Lower leg skin (tissue), 4 donors: ENCODE data around the gene SDCBP2. TPM values are rescaled to one million over a fixed set of nuclear protein-coding genes. Genes with fewer than 3 reads are reported as not detected.
A peak's percentile ranks its signal among the peaks of the same experiment; 100 is the strongest.

Experiments used
- DNase-seq, 2 donors: peaks; one replicate each; pipeline ENCODE4 v3.0.0-alpha.2; 2019; ENCODE audit warnings: low spot score in 2 of 2
- H3K4me3 ChIP-seq: fragments of 200-600 bp; sonication (generic); 2 replicates; pipeline ENCODE4 v1.5.1; 2017; ENCODE audit warnings: mild to moderate bottlenecking, low read depth; ENCODE audit not compliant: poor library complexity, severe bottlenecking
- CTCF ChIP-seq, 3 donors: fragments of 450-650 bp; IDR thresholded peaks; one replicate each; pipeline ENCODE4 v1.5.1; 2016; ENCODE audit warnings: antibody characterized with exemption in 3 of 3, mild to moderate bottlenecking in 3 of 3, moderate library complexity in 2 of 3
- POLR2A ChIP-seq, 2 donors: fragments of 450-650 bp; IDR thresholded peaks; one replicate each; pipeline ENCODE4 v1.6.1; 2016 to 2017; ENCODE audit warnings: antibody characterized with exemption in 2 of 2, mild to moderate bottlenecking in 1 of 2, moderate library complexity in 1 of 2
- WGBS, 2 donors: methylation state at CpG; one replicate each; pipeline ENCODE4 v1.1.5; 2018; 5-methylcytosine and 5-hydroxymethylcytosine counted together
- intact Hi-C: fragments of 100-400 bp; cut with DNase I; formaldehyde crosslinking; loops from one replicate; pipeline ENCODE4 v1.15.0; 2023; ENCODE audit warnings: low total_unique reads
- total RNA-seq, 4 donors: library from RNA; depleted of rRNA; stranded (reverse); fragments of >200 nt; gene quantifications; one replicate each; pipeline ENCODE4 v1.1.0, GENCODE V29; 2016

Gene SDCBP2
- total RNA-seq, 4 donors from 2014 or later = 141 to 206 (median 181) TPM

GRCh38 chr20:1325173-1326030 is 3.5 kb downstream of the SDCBP2 start:
- 0 to 1% methylated on average over 53 to 54 of the region's 56 CpGs for WGBS, 2 donors
- peak overlapping the region; percentile 58 for H3K4me3 ChIP-seq
- intact Hi-C loops = no loop called here
- TF ChIP-seq POLR2A (IDR thresholded peaks at IDR 0.05) (peak in 1 of 2 donors; percentile 78), CTCF (IDR thresholded peaks at IDR 0.05) (no peak)
- DNase-seq = peak; percentile 96 to 99

GRCh38 chr20:1324598-1325172 is 4.3 kb downstream of the SDCBP2 start:
- no peak for TF ChIP-seq CTCF (IDR thresholded peaks at IDR 0.05)
- TF ChIP-seq POLR2A (IDR thresholded peaks at IDR 0.05) = no peak
- 24 to 31% methylated on average over 15 of the region's 15 CpGs for WGBS, 2 donors
- intact Hi-C loops = no loop called here
- DNase-seq = peak in 1 of 2 donors; percentile 82
- H3K4me3 ChIP-seq = no peak overlapping the region

GRCh38 chr20:1323830-1324597 is 4.9 kb downstream of the SDCBP2 start:
- 74 to 78% methylated on average over 12 of the region's 12 CpGs for WGBS, 2 donors
- no peak overlapping the region for H3K4me3 ChIP-seq

GRCh38 chr20:1323256-1323655 is 5.7 kb downstream of the SDCBP2 start:
- intact Hi-C loops = no loop called here
- no peak overlapping the region for H3K4me3 ChIP-seq
- DNase-seq = peak in 1 of 2 donors; percentile 72
- TF ChIP-seq POLR2A (IDR thresholded peaks at IDR 0.05) = no peak
- TF ChIP-seq CTCF (IDR thresholded peaks at IDR 0.05) = no peak
- 60 to 64% methylated on average over 6 of the region's 6 CpGs for WGBS, 2 donors

More at GRCh38 chr20:1323830-1324597, 4.9 kb downstream of the SDCBP2 start:
- intact Hi-C loops = no loop called here
- no peak for TF ChIP-seq CTCF (IDR thresholded peaks at IDR 0.05)
- TF ChIP-seq POLR2A (IDR thresholded peaks at IDR 0.05) = no peak
- peak in 1 of 2 donors; percentile 70 for DNase-seq

- intact Hi-C loops = no loop called here
- WGBS, 2 donors = 39 to 44% methylated on average over 11 of the region's 11 CpGs
- TF ChIP-seq POLR2A (IDR thresholded peaks at IDR 0.05) (no peak), CTCF (IDR thresholded peaks at IDR 0.05) (no peak)
- H3K4me3 ChIP-seq = no peak overlapping the region
- DNase-seq = peak in 1 of 2 donors; percentile 89
Observed at GRCh38 chr20:1322511-1323245, 6.3 kb downstream of the SDCBP2 start.
